GM10248 (cell line): ENCODE measurements around the gene HTT.
"Not testable (repeated sequence)": the region's sequence is repeated elsewhere in the genome, so short reads cannot be mapped to it uniquely, and the experiment has no call there.

Source experiments
- CTCF ChIA-PET: fragments of 300-600 bp; sonication (Branson Sonifier 250); formaldehyde crosslinking; extraction: SDS; loops from one replicate; lab custom pipeline; 2021; ENCODE audit warnings: antibody characterized with exemption; lab: Yijun Ruan, JAX
- POLR2A ChIA-PET: fragments of 350-650 bp; sonication (Branson Sonifier 250); formaldehyde crosslinking; extraction: SDS; loops from one replicate; lab custom pipeline; 2020; ENCODE audit warnings: antibody characterized with exemption; lab: Yijun Ruan, JAX
- DNase-seq: peaks from one replicate; pipeline ENCODE4 v3.0.0; 2012; ENCODE audit errors: extremely low spot score
- CTCF ChIP-seq: IDR thresholded peaks from 2 replicates; pipeline ENCODE4 v1.5.1; 2012; ENCODE audit warnings: mild to moderate bottlenecking, low read depth; ENCODE audit errors: extremely low read depth, missing control alignments, control extremely low read depth

HTT gene

GRCh38 chr4:3046162-3046561 is 28.3 kb upstream of the HTT start:
- no peak for DNase-seq
- no peak for TF ChIP-seq CTCF
- CTCF ChIA-PET: interaction anchor here (1.1 to 3.7 kb wide), 8 partner anchors 9 to 264 kb away, joined by 3 to 21 read pairs (median 5); no protein-coding TSS in a partner anchor
- POLR2A ChIA-PET: no interaction called here

- TF ChIP-seq CTCF: no peak
- no peak for DNase-seq
- CTCF ChIA-PET: interaction anchor here (0.8 to 3.7 kb wide), 11 partner anchors 8 to 61 kb away, joined by 3 to 21 read pairs (median 6); no protein-coding TSS in a partner anchor
- POLR2A ChIA-PET: no interaction called here
Measured at GRCh38 chr4:3046623-3047022, 27.9 kb upstream of the HTT start.

- peak; percentile 72 for TF ChIP-seq CTCF
- ChIA-PET POLR2A (interaction anchor here (2.3 kb wide), 1 partner anchor 11 kb away, joined by 7 read pairs; no protein-coding TSS in a partner anchor), CTCF (interaction anchor here (0.8 to 3.7 kb wide), 11 partner anchors 9 to 60 kb away, joined by 3 to 21 read pairs (median 6); no protein-coding TSS in a partner anchor)
- DNase-seq: peak; percentile 72
Measured at GRCh38 chr4:3047464-3048286, 26.8 kb upstream of the HTT start.

GRCh38 chr4:3051141-3051897 is 23.2 kb upstream of the HTT start:
- POLR2A ChIA-PET, CTCF ChIA-PET, DNase-seq: not testable (repeated sequence)

GRCh38 chr4:3054169-3054759 is 20.2 kb upstream of the HTT start:
- no peak for DNase-seq
- TF ChIP-seq CTCF: no peak
- POLR2A ChIA-PET: no interaction called here
- CTCF ChIA-PET: interaction anchor here (1.6 to 1.7 kb wide), 3 partner anchors 12 to 19 kb away, joined by 4 to 5 read pairs (median 4); no protein-coding TSS in a partner anchor

- TF ChIP-seq CTCF: no peak
- no peak for DNase-seq
- CTCF ChIA-PET: interaction anchor here (1.5 to 1.9 kb wide), 2 partner anchors 10 to 12 kb away, joined by 5 to 8 read pairs; no protein-coding TSS in a partner anchor
- POLR2A ChIA-PET: interaction anchor here (2.3 kb wide), 1 partner anchor 12 kb away, joined by 7 read pairs; no protein-coding TSS in a partner anchor
Measured at GRCh38 chr4:3059943-3060342, 14.5 kb upstream of the HTT start.
